Measurements from ENCODE around the gene CCNG1. TPM values are rescaled to one million over a fixed set of nuclear protein-coding genes. Genes with fewer than 3 reads are reported as not detected.
A peak's percentile ranks its signal among the peaks of the same experiment; 100 is the strongest.

The CCNG1 gene
- total RNA-seq, 6 experiments from 2014 or later: 139 to 217 (median 180) TPM

GRCh38 chr5:163459819-163460561 is 22.6 kb downstream of the CCNG1 start, which contains the start of gene NUDCD2:
TSS of gene NUDCD2 (minus strand) at chr5:163460102. CDS start at chr5:163460050, 52 bp downstream.
- Mint-ChIP-seq H3K9me3 (no peaks in the 10 kb centered on the region; the same call in 1 of the 2 replicates), H3K27me3 (ENCODE audit: insufficient read depth) (no peaks in the 10 kb centered on the region), H3K36me3 (ENCODE audit: low read depth) (peaks cover 23% of the 10 kb centered on the region), H3K4me3 (peak within 1 kb of the TSS; percentile 94), H3K27ac (peak within 1 kb of the TSS; percentile 100), H3K4me1 (ENCODE audit: low read depth) (peaks cover 57% of the 10 kb centered on the region)
- peak; percentile 99 for DNase-seq
- TF ChIP-seq, protein P1, sequence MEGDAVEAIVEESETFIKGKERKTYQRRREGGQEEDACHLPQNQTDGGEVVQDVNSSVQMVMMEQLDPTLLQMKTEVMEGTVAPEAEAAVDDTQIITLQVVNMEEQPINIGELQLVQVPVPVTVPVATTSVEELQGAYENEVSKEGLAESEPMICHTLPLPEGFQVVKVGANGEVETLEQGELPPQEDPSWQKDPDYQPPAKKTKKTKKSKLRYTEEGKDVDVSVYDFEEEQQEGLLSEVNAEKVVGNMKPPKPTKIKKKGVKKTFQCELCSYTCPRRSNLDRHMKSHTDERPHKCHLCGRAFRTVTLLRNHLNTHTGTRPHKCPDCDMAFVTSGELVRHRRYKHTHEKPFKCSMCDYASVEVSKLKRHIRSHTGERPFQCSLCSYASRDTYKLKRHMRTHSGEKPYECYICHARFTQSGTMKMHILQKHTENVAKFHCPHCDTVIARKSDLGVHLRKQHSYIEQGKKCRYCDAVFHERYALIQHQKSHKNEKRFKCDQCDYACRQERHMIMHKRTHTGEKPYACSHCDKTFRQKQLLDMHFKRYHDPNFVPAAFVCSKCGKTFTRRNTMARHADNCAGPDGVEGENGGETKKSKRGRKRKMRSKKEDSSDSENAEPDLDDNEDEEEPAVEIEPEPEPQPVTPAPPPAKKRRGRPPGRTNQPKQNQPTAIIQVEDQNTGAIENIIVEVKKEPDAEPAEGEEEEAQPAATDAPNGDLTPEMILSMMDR (IDR thresholded peaks at IDR 0.05): peak; percentile 60

DNA sequence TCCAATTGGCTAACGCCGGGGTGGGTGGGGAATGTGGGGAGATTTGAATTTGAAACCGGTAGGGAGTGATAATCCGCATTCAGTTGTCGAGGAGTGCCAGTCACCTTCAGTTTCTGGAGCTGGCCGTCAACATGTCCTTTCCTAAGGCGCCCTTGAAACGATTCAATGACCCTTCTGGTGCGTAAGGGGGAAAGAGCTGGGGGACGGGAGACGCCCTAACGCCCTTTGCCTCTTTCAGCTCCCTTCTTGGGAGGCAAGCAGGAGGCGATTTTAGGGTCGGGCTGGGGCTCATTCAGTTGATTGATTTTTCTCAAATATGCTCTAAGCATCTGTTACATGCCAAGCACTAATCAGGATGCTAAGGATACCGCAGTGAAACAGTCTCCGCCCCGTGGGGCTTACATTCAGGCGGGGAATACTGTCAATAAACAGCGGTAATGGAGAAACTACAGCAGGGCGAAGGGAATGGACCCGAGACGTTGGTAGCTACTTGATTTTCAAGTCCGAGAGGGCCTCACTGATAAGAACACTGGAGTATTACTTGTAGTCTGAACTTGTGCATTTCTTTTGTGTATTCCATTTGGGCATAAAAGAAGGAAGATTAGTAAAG is 23.3 kb downstream of the CCNG1 start, which contains the start of gene HMMR:
Gene HMMR (plus strand): TSS at position 71 of the 610 bp plus-strand sequence. CDS start 61 bp downstream, at position 132.
- Mint-ChIP-seq H3K4me1 (ENCODE audit: low read depth) (peaks cover 50% of the 10 kb centered on the region), H3K4me3 (peak within 1 kb of the TSS; percentile 94), H3K27me3 (ENCODE audit: insufficient read depth) (no peaks in the 10 kb centered on the region), H3K9me3 (no peaks in the 10 kb centered on the region; the same call in 1 of the 2 replicates), H3K36me3 (ENCODE audit: low read depth) (peaks cover 18% of the 10 kb centered on the region), H3K27ac (peak within 1 kb of the TSS; percentile 100)
- TF ChIP-seq, protein P1 (IDR thresholded peaks at IDR 0.05): no peak
- DNase-seq: no peak

GRCh38 chr5:163463063-163463435 is 25.7 kb downstream of the CCNG1 start:
- TF ChIP-seq, protein P1 (IDR thresholded peaks at IDR 0.05): no peak
- H3K36me3 Mint-ChIP-seq (ENCODE audit: low read depth): peaks cover 9% of the 10 kb centered on the region
- no peak for DNase-seq
- H3K4me3 Mint-ChIP-seq: peak overlapping the region; percentile 53; the same call in 1 of the 2 replicates
- H3K9me3 Mint-ChIP-seq: no peaks in the 10 kb centered on the region; the same call in 1 of the 2 replicates
- peak overlapping the region; percentile 100 for H3K27ac Mint-ChIP-seq
- no peaks in the 10 kb centered on the region for H3K27me3 Mint-ChIP-seq (ENCODE audit: insufficient read depth)
- H3K4me1 Mint-ChIP-seq (ENCODE audit: low read depth): peaks cover 36% of the 10 kb centered on the region

GRCh38 chr5:163467682-163468081 is 30.3 kb downstream of the CCNG1 start:
- Mint-ChIP-seq H3K27ac (no peak overlapping the region), H3K36me3 (ENCODE audit: low read depth) (peaks cover 15% of the 10 kb centered on the region), H3K27me3 (ENCODE audit: insufficient read depth) (no peaks in the 10 kb centered on the region), H3K4me1 (ENCODE audit: low read depth) (peaks cover 17% of the 10 kb centered on the region), H3K9me3 (no peaks in the 10 kb centered on the region), H3K4me3 (no peak overlapping the region)
- DNase-seq: no peak
- TF ChIP-seq, protein P1 (IDR thresholded peaks at IDR 0.05): no peak

DNA sequence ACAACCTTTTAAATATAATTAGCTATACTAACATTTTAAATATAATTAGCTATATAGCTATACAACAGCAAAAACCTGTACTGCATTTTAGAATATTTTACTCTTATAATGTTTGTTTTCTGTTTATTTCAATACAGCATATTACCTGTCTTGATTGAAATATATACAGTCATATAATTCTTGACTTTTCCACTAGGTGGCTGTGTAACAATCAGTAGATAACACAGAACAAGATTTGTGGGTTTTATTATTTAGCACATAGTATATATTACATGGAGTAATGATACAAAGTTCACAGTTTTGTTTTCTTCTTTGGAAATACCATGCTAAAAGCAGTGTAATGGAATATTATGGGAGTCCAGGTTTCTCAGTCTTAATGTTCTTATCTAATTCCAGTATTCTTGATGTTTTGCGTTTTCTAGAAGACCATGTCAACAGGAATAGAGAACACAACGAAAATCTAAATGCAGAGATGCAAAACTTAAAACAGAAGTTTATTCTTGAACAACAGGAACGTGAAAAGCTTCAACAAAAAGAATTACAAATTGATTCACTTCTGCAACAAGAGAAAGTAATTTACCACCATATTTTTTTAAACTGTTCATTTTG is 36.3 kb downstream of the CCNG1 start:
- no peak overlapping the region for H3K27ac Mint-ChIP-seq
- peaks cover 10% of the 10 kb centered on the region; the same call in 1 of the 2 replicates for H3K36me3 Mint-ChIP-seq (ENCODE audit: low read depth)
- no peak for DNase-seq
- TF ChIP-seq, protein P1 (IDR thresholded peaks at IDR 0.05): peak; percentile 81
- H3K4me1 Mint-ChIP-seq (ENCODE audit: low read depth): peaks cover 17% of the 10 kb centered on the region
- H3K9me3 Mint-ChIP-seq: no peaks in the 10 kb centered on the region
- H3K27me3 Mint-ChIP-seq (ENCODE audit: insufficient read depth): no peaks in the 10 kb centered on the region
- no peak overlapping the region for H3K4me3 Mint-ChIP-seq
